WTC11 (cell line): ENCODE results near the gene MAPKAPK3. TPM values are rescaled to one million over a fixed set of nuclear protein-coding genes. Genes with fewer than 3 reads are reported as not detected.
"Not testable (repeated sequence)": the region's sequence is repeated elsewhere in the genome, so short reads cannot be mapped to it uniquely, and the experiment has no call there.

Experiments
- ATAC-seq: fragments of 200-7000 bp; cut with Tn5 transposase; 2 replicates; pipeline ENCODE4 v1.10.0; 2021; ENCODE audit warnings: mild to moderate bottlenecking, moderate library complexity
- CTCF ChIA-PET: fragments of 300-600 bp; sonication (Branson Sonifier 250); formaldehyde crosslinking; loops from one replicate; lab custom pipeline; 2021; ENCODE audit warnings: antibody characterized with exemption; lab: Charles Lee
- POLR2A ChIA-PET: fragments of 350-600 bp; sonication (Branson Sonifier 250); formaldehyde crosslinking; loops from one replicate; lab custom pipeline; 2021; ENCODE audit warnings: antibody characterized with exemption; lab: Charles Lee
- DNase-seq: peaks from one replicate; pipeline ENCODE4 v3.0.0; 2021; ENCODE audit warnings: low spot score
- H3K27ac Mint-ChIP-seq: 2 replicates; pipeline ENCODE4 v1.8.0; 2021; ENCODE audit warnings: mixed read lengths
- H3K27me3 Mint-ChIP-seq: 2 replicates; pipeline ENCODE4 v1.8.0; 2021; ENCODE audit warnings: low read depth, mild to moderate bottlenecking, moderate library complexity, mixed read lengths
- H3K36me3 Mint-ChIP-seq: 2 replicates; pipeline ENCODE4 v1.8.0; 2021; ENCODE audit warnings: mixed read lengths
- H3K4me1 Mint-ChIP-seq: 2 replicates; pipeline ENCODE4 v1.8.0; 2022; ENCODE audit warnings: mixed read lengths
- H3K4me3 Mint-ChIP-seq: 2 replicates; pipeline ENCODE4 v1.8.0; 2021; ENCODE audit warnings: mild to moderate bottlenecking, moderate library complexity, mixed read lengths
- H3K9me3 Mint-ChIP-seq: 2 replicates; pipeline ENCODE4 v1.8.0; 2021; ENCODE audit warnings: mixed read lengths
- CREM ChIP-seq: sonication (generic); formaldehyde crosslinking; IDR thresholded peaks from 2 replicates; pipeline ENCODE4 v1.8.1; 2022; ENCODE audit warnings: mild to moderate bottlenecking, missing genetic modification reagents, moderate library complexity
- GRHL2 ChIP-seq: fragments of 250-450 bp; sonication (Bioruptor Pico); IDR thresholded peaks from 2 replicates; pipeline ENCODE4 v1.8.0; 2022; ENCODE audit warnings: mild to moderate bottlenecking, moderate library complexity; ENCODE audit not compliant: insufficient replicate concordance, severe bottlenecking
- GTF2I ChIP-seq: fragments of 250-450 bp; sonication (Bioruptor Pico); conservative IDR thresholded peaks from 2 replicates; pipeline ENCODE4 v1.4.0; 2021; ENCODE audit warnings: mild to moderate bottlenecking
- JUN ChIP-seq: sonication (generic); formaldehyde crosslinking; IDR thresholded peaks from 2 replicates; pipeline ENCODE4 v1.8.0; 2023; ENCODE audit warnings: mild to moderate bottlenecking, missing genetic modification reagents
- PRRX2 ChIP-seq: fragments of 250-450 bp; sonication (Bioruptor Pico); IDR thresholded peaks from 2 replicates; pipeline ENCODE4 v1.8.0; 2021; ENCODE audit warnings: mild to moderate bottlenecking
- total RNA-seq: library from RNA; stranded (reverse); gene quantifications from 3 replicates; pipeline ENCODE4 v1.2.3, GENCODE V29; 2021
- TF ChIP-seq, protein P1 (sequence below): sonication (generic); formaldehyde crosslinking; IDR thresholded peaks from 2 replicates; pipeline ENCODE4 v1.8.0; 2023; ENCODE audit warnings: mild to moderate bottlenecking, missing genetic modification reagents
- TF ChIP-seq, protein P2 (sequence below): sonication (generic); formaldehyde crosslinking; IDR thresholded peaks from 2 replicates; pipeline ENCODE4 v1.8.1; 2023; ENCODE audit warnings: mild to moderate bottlenecking, missing genetic modification reagents
- TF ChIP-seq, protein P3 (sequence below): fragments of 250-450 bp; sonication (Bioruptor Pico); IDR thresholded peaks from 2 replicates; pipeline ENCODE4 v1.9.0; 2021; ENCODE audit warnings: mild to moderate bottlenecking, borderline replicate concordance
- TF ChIP-seq, protein P4 (sequence below): sonication (generic); formaldehyde crosslinking; conservative IDR thresholded peaks from 2 replicates; pipeline ENCODE4 v1.8.1; 2023; ENCODE audit warnings: mild to moderate bottlenecking, low read depth, missing genetic modification reagents, moderate library complexity
- TF ChIP-seq, protein P5 (sequence below): sonication (generic); formaldehyde crosslinking; IDR thresholded peaks from 2 replicates; pipeline ENCODE4 v1.8.1; 2023; ENCODE audit warnings: mild to moderate bottlenecking, moderate library complexity, missing genetic modification reagents

The MAPKAPK3 gene
- total RNA-seq, 1 experiment from 2014 or later = 60.2 TPM

DNA sequence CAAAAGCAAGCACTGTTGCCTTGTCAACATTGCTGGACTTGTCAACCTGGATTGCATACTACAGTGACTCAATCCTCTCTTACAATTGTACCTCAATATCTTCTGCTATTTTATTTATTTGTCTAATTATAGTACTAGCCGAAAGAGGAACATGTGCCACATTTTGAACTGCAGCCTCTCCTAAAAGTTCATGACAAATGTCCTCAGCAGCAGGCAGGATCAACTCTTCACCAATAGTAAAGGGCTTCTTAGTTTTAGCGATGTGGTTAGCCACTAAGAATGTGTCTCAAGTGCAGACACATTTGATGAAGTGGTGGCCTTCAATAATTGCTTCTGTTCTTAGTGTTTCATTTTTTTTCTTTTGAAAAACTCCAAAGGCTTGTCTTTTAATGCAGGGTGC, 71.0 kb downstream of the MAPKAPK3 start (continued):
- TF ChIP-seq, protein P1, sequence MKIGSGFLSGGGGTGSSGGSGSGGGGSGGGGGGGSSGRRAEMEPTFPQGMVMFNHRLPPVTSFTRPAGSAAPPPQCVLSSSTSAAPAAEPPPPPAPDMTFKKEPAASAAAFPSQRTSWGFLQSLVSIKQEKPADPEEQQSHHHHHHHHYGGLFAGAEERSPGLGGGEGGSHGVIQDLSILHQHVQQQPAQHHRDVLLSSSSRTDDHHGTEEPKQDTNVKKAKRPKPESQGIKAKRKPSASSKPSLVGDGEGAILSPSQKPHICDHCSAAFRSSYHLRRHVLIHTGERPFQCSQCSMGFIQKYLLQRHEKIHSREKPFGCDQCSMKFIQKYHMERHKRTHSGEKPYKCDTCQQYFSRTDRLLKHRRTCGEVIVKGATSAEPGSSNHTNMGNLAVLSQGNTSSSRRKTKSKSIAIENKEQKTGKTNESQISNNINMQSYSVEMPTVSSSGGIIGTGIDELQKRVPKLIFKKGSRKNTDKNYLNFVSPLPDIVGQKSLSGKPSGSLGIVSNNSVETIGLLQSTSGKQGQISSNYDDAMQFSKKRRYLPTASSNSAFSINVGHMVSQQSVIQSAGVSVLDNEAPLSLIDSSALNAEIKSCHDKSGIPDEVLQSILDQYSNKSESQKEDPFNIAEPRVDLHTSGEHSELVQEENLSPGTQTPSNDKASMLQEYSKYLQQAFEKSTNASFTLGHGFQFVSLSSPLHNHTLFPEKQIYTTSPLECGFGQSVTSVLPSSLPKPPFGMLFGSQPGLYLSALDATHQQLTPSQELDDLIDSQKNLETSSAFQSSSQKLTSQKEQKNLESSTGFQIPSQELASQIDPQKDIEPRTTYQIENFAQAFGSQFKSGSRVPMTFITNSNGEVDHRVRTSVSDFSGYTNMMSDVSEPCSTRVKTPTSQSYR = no peak
- TF ChIP-seq, protein P2, sequence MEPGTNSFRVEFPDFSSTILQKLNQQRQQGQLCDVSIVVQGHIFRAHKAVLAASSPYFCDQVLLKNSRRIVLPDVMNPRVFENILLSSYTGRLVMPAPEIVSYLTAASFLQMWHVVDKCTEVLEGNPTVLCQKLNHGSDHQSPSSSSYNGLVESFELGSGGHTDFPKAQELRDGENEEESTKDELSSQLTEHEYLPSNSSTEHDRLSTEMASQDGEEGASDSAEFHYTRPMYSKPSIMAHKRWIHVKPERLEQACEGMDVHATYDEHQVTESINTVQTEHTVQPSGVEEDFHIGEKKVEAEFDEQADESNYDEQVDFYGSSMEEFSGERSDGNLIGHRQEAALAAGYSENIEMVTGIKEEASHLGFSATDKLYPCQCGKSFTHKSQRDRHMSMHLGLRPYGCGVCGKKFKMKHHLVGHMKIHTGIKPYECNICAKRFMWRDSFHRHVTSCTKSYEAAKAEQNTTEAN (CRISPR knock-in tag) = no peak
- TF ChIP-seq JUN (CRISPR knock-in tag) = no peak
- TF ChIP-seq, all 79 proteins: peak for 0

DNA sequence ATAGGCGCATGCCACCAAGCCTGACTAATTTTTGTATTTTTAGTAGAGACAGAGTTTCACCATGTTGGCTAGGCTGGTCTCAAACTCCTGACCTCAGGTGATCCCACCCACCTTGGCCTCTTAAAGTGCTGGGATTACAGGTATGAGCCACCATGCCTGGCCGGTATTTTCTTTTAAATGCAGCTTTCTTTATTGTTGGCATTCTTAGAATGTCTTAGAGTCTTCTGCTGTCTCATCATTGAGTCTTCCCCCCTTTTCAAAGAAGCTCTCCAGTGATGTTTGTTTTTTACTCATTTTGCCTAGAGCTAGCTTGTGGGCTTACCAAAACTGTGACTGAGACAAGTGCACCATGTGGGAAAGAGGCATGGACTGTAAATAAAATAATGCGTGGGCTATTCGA, 71.7 kb downstream of the MAPKAPK3 start:
- ChIA-PET CTCF (interaction anchor here (0.6 to 1.7 kb wide), 6 partner anchors 10 to 283 kb away, joined by 3 to 7 read pairs (median 3); partner anchors contain the start of gene MAPKAPK3), POLR2A (interaction anchor here (0.8 kb wide), 1 partner anchor 30 kb away, joined by 7 read pairs; no protein-coding TSS in a partner anchor)
- Mint-ChIP-seq H3K4me1 (peaks cover 24% of the 10 kb centered on the region), H3K27ac (peak overlapping the region; percentile 91; the same call in 1 of the 2 replicates)
- H3K36me3 Mint-ChIP-seq, H3K9me3 Mint-ChIP-seq, H3K27me3 Mint-ChIP-seq, H3K4me3 Mint-ChIP-seq, DNase-seq: not testable (repeated sequence)
- ATAC-seq = peak; percentile 75

DNA sequence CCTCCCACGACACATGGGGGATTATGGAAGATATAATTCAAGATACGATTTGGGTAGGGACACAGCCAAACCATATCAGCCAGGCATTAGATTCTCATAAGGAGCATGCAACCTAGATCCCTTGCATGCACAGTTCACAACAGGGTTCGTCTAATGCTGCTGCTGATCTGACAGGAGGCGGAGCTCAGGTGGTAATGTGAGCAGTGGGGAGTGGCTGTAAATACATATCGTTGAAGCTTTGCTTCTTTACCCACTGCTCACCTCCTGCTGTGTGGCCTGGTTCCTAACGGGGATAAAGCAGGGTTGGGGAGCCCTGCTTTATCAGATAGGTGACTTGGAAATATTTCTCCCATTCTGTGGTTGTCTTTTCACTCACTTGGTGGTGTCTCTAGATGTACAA, 72.6 kb downstream of the MAPKAPK3 start:
- TF ChIP-seq, protein P3, sequence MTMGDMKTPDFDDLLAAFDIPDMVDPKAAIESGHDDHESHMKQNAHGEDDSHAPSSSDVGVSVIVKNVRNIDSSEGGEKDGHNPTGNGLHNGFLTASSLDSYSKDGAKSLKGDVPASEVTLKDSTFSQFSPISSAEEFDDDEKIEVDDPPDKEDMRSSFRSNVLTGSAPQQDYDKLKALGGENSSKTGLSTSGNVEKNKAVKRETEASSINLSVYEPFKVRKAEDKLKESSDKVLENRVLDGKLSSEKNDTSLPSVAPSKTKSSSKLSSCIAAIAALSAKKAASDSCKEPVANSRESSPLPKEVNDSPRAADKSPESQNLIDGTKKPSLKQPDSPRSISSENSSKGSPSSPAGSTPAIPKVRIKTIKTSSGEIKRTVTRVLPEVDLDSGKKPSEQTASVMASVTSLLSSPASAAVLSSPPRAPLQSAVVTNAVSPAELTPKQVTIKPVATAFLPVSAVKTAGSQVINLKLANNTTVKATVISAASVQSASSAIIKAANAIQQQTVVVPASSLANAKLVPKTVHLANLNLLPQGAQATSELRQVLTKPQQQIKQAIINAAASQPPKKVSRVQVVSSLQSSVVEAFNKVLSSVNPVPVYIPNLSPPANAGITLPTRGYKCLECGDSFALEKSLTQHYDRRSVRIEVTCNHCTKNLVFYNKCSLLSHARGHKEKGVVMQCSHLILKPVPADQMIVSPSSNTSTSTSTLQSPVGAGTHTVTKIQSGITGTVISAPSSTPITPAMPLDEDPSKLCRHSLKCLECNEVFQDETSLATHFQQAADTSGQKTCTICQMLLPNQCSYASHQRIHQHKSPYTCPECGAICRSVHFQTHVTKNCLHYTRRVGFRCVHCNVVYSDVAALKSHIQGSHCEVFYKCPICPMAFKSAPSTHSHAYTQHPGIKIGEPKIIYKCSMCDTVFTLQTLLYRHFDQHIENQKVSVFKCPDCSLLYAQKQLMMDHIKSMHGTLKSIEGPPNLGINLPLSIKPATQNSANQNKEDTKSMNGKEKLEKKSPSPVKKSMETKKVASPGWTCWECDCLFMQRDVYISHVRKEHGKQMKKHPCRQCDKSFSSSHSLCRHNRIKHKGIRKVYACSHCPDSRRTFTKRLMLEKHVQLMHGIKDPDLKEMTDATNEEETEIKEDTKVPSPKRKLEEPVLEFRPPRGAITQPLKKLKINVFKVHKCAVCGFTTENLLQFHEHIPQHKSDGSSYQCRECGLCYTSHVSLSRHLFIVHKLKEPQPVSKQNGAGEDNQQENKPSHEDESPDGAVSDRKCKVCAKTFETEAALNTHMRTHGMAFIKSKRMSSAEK (CRISPR knock-in tag) = no peak
- TF ChIP-seq GTF2I (CRISPR knock-in tag) (no peak), CREM (CRISPR knock-in tag) (no peak), GRHL2 (no peak), PRRX2 (no peak)
- TF ChIP-seq, protein P4, sequence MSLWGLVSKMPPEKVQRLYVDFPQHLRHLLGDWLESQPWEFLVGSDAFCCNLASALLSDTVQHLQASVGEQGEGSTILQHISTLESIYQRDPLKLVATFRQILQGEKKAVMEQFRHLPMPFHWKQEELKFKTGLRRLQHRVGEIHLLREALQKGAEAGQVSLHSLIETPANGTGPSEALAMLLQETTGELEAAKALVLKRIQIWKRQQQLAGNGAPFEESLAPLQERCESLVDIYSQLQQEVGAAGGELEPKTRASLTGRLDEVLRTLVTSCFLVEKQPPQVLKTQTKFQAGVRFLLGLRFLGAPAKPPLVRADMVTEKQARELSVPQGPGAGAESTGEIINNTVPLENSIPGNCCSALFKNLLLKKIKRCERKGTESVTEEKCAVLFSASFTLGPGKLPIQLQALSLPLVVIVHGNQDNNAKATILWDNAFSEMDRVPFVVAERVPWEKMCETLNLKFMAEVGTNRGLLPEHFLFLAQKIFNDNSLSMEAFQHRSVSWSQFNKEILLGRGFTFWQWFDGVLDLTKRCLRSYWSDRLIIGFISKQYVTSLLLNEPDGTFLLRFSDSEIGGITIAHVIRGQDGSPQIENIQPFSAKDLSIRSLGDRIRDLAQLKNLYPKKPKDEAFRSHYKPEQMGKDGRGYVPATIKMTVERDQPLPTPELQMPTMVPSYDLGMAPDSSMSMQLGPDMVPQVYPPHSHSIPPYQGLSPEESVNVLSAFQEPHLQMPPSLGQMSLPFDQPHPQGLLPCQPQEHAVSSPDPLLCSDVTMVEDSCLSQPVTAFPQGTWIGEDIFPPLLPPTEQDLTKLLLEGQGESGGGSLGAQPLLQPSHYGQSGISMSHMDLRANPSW = no peak
- TF ChIP-seq, protein P5, sequence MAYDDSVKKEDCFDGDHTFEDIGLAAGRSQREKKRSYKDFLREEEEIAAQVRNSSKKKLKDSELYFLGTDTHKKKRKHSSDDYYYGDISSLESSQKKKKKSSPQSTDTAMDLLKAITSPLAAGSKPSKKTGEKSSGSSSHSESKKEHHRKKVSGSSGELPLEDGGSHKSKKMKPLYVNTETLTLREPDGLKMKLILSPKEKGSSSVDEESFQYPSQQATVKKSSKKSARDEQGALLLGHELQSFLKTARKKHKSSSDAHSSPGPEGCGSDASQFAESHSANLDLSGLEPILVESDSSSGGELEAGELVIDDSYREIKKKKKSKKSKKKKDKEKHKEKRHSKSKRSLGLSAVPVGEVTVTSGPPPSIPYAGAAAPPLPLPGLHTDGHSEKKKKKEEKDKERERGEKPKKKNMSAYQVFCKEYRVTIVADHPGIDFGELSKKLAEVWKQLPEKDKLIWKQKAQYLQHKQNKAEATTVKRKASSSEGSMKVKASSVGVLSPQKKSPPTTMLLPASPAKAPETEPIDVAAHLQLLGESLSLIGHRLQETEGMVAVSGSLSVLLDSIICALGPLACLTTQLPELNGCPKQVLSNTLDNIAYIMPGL (CRISPR knock-in tag) = no peak
- TF ChIP-seq, all 79 proteins: peak for 0
- peak; percentile 26 for DNase-seq
- H3K36me3 Mint-ChIP-seq = peaks cover 5% of the 10 kb centered on the region; the same call in 1 of the 2 replicates
- no peaks in the 10 kb centered on the region for H3K27me3 Mint-ChIP-seq
- H3K27ac Mint-ChIP-seq = no peak overlapping the region
- POLR2A ChIA-PET = interaction anchor here (0.6 to 0.7 kb wide), 2 partner anchors 33 to 65 kb away, joined by 3 to 4 read pairs; no protein-coding TSS in a partner anchor
- CTCF ChIA-PET = interaction anchor here (1.7 kb wide), 1 partner anchor 73 kb away, joined by 7 read pairs; the partner anchor contains the start of gene MAPKAPK3
- H3K9me3 Mint-ChIP-seq = peaks cover 5% of the 10 kb centered on the region
- H3K4me3 Mint-ChIP-seq = no peak overlapping the region
- H3K4me1 Mint-ChIP-seq = peaks cover 24% of the 10 kb centered on the region
- ATAC-seq = peak; percentile 73
